Measurements from ENCODE around the gene COG5. TPM values are rescaled to one million over a fixed set of nuclear protein-coding genes. Genes with fewer than 3 reads are reported as not detected.

The COG5 gene
- total and polyA plus RNA-seq, 4 donors = 4.1 to 27.1 (median 8.4) TPM

DNA sequence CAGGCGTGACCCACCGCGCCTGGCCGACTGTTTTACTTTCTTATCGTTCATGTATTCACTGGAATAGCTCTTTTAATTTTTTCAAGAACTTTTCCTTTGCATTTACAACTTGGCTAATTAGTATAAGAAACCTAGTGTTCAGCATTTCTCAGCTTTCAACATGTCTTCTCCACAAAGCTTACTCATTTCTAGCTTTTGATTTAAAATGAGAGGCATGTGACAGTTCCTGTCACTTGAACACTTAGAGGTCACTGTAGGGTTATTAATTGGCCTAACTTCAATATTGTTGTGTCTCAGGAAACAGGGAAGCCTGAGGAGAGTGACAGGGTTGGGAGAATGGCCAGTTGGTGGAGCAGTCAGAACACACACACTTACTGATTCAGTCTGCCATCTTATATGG, 218.9 kb downstream of the COG5 start:
- Histone ChIP-seq H3K27me3 (ENCODE audit: control insufficient read depth in 4 of 4, insufficient read depth in 4 of 4, low read length in 3 of 4) (no peaks in the 10 kb centered on the region), H3K4me3 (ENCODE audit: low read depth in 1 of 3, low read length in 3 of 3) (no peak overlapping the region), H3K4me1 (ENCODE audit: control insufficient read depth in 4 of 4, insufficient read depth in 4 of 4, low read length in 3 of 4) (no peaks in the 10 kb centered on the region), H3K27ac (ENCODE audit: low read depth in 1 of 2, low read length in 2 of 2) (no peak overlapping the region), H3K9ac (ENCODE audit: low read depth in 1 of 2, low read length in 2 of 2) (no peak overlapping the region), H3K36me3 (ENCODE audit: control insufficient read depth in 4 of 4, insufficient read depth in 3 of 4, low read depth in 1 of 4, low read length in 3 of 4) (peaks cover 0 to 2% (median under 1%) of the 10 kb centered on the region in 4 donors), H3K9me3 (ENCODE audit: control insufficient read depth in 4 of 4, low read length in 3 of 4) (no peaks in the 10 kb centered on the region)
- DNase-seq (ENCODE audit: low spot score) = no peak
- no peak for TF ChIP-seq GABPA (IDR thresholded peaks at IDR 0.05 in 1 of 2, conservative IDR thresholded peaks at IDR 0.05 in 1 of 2)
- TF ChIP-seq SP1 (IDR thresholded peaks at IDR 0.05) = no peak
- no peak for TF ChIP-seq JUND (IDR thresholded peaks at IDR 0.05)
- TF ChIP-seq, protein P1, sequence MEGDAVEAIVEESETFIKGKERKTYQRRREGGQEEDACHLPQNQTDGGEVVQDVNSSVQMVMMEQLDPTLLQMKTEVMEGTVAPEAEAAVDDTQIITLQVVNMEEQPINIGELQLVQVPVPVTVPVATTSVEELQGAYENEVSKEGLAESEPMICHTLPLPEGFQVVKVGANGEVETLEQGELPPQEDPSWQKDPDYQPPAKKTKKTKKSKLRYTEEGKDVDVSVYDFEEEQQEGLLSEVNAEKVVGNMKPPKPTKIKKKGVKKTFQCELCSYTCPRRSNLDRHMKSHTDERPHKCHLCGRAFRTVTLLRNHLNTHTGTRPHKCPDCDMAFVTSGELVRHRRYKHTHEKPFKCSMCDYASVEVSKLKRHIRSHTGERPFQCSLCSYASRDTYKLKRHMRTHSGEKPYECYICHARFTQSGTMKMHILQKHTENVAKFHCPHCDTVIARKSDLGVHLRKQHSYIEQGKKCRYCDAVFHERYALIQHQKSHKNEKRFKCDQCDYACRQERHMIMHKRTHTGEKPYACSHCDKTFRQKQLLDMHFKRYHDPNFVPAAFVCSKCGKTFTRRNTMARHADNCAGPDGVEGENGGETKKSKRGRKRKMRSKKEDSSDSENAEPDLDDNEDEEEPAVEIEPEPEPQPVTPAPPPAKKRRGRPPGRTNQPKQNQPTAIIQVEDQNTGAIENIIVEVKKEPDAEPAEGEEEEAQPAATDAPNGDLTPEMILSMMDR (IDR thresholded peaks at IDR 0.05; ENCODE audit: low read depth, low read length, missing input control) = no peak
- no peak for TF ChIP-seq YY1 (IDR thresholded peaks at IDR 0.05)
- no peak for TF ChIP-seq HNF4A (conservative IDR thresholded peaks at IDR 0.05)
- TF ChIP-seq, protein P2, sequence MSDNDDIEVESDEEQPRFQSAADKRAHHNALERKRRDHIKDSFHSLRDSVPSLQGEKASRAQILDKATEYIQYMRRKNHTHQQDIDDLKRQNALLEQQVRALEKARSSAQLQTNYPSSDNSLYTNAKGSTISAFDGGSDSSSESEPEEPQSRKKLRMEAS (IDR thresholded peaks at IDR 0.05) = no peak
- TF ChIP-seq, protein P3, sequence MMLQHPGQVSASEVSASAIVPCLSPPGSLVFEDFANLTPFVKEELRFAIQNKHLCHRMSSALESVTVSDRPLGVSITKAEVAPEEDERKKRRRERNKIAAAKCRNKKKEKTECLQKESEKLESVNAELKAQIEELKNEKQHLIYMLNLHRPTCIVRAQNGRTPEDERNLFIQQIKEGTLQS (IDR thresholded peaks at IDR 0.05) = no peak
- no peak for TF ChIP-seq RXRA (IDR thresholded peaks at IDR 0.05)
- TF ChIP-seq RAD21 (IDR thresholded peaks at IDR 0.05) = no peak
- TF ChIP-seq FOXA1 (IDR thresholded peaks at IDR 0.05) = no peak
- TF ChIP-seq, protein P4, sequence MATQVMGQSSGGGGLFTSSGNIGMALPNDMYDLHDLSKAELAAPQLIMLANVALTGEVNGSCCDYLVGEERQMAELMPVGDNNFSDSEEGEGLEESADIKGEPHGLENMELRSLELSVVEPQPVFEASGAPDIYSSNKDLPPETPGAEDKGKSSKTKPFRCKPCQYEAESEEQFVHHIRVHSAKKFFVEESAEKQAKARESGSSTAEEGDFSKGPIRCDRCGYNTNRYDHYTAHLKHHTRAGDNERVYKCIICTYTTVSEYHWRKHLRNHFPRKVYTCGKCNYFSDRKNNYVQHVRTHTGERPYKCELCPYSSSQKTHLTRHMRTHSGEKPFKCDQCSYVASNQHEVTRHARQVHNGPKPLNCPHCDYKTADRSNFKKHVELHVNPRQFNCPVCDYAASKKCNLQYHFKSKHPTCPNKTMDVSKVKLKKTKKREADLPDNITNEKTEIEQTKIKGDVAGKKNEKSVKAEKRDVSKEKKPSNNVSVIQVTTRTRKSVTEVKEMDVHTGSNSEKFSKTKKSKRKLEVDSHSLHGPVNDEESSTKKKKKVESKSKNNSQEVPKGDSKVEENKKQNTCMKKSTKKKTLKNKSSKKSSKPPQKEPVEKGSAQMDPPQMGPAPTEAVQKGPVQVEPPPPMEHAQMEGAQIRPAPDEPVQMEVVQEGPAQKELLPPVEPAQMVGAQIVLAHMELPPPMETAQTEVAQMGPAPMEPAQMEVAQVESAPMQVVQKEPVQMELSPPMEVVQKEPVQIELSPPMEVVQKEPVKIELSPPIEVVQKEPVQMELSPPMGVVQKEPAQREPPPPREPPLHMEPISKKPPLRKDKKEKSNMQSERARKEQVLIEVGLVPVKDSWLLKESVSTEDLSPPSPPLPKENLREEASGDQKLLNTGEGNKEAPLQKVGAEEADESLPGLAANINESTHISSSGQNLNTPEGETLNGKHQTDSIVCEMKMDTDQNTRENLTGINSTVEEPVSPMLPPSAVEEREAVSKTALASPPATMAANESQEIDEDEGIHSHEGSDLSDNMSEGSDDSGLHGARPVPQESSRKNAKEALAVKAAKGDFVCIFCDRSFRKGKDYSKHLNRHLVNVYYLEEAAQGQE (IDR thresholded peaks at IDR 0.05) = no peak
- no peak for TF ChIP-seq HNF4G (IDR thresholded peaks at IDR 0.05)
- TF ChIP-seq EGR1 (IDR thresholded peaks at IDR 0.05; ENCODE audit: low read depth in 2 of 2) = no peak
- TF ChIP-seq, protein P5, sequence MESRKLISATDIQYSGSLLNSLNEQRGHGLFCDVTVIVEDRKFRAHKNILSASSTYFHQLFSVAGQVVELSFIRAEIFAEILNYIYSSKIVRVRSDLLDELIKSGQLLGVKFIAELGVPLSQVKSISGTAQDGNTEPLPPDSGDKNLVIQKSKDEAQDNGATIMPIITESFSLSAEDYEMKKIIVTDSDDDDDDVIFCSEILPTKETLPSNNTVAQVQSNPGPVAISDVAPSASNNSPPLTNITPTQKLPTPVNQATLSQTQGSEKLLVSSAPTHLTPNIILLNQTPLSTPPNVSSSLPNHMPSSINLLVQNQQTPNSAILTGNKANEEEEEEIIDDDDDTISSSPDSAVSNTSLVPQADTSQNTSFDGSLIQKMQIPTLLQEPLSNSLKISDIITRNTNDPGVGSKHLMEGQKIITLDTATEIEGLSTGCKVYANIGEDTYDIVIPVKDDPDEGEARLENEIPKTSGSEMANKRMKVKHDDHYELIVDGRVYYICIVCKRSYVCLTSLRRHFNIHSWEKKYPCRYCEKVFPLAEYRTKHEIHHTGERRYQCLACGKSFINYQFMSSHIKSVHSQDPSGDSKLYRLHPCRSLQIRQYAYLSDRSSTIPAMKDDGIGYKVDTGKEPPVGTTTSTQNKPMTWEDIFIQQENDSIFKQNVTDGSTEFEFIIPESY (IDR thresholded peaks at IDR 0.05) = no peak
- no peak for TF ChIP-seq FOXA2 (IDR thresholded peaks at IDR 0.05)
- TF ChIP-seq TAF1 (conservative IDR thresholded peaks at IDR 0.05) = no peak
- WGBS = 97% methylated on average over 5 of the region's 5 CpGs
